A673 (cell line): ENCODE results near the gene HERPUD2. TPM values are rescaled to one million over a fixed set of nuclear protein-coding genes. Genes with fewer than 3 reads are reported as not detected.

Experiments used
- BruUV-seq: library from RNA; stranded (reverse); fragments of 400-500 nt; replicated peaks from 2 replicates; lab custom pipeline; 2021; lab: Mats Ljungman, UMichigan
- CTCF ChIA-PET: fragments of 300-600 bp; sonication (Branson Sonifier 250); formaldehyde crosslinking; loops from one replicate; lab custom pipeline; 2022; ENCODE audit warnings: antibody characterized with exemption; lab: Charles Lee
- POLR2A ChIA-PET: fragments of 300-600 bp; sonication (Branson Sonifier 250); formaldehyde crosslinking; loops from one replicate; lab custom pipeline; 2022; ENCODE audit warnings: antibody characterized with exemption; ENCODE audit not compliant: low non-redundant PET; lab: Charles Lee
- DNase-seq: peaks from one replicate; pipeline ENCODE4 v3.0.0-alpha.2; 2015; ENCODE audit warnings: low spot score
- H3K27ac ChIP-seq: fragments of 200-600 bp; sonication (generic); 2 replicates; pipeline ENCODE4 v1.5.1; 2016; ENCODE audit warnings: mixed run types, low read depth, mild to moderate bottlenecking, mixed read lengths, antibody characterized with exemption, low read length; ENCODE audit not compliant: poor library complexity, severe bottlenecking
- H3K27me3 ChIP-seq: fragments of 200-600 bp; sonication (generic); replicated peaks from 2 replicates; pipeline ENCODE4 v1.6.1; 2017; ENCODE audit warnings: mixed run types, low read depth, mild to moderate bottlenecking, mixed read lengths, antibody characterized with exemption, low read length; ENCODE audit not compliant: insufficient read depth, poor library complexity
- H3K36me3 ChIP-seq: fragments of 200-600 bp; sonication (generic); 2 replicates; pipeline ENCODE4 v1.6.1; 2016; ENCODE audit warnings: mixed run types, mild to moderate bottlenecking, mixed read lengths, antibody characterized with exemption, low read length; ENCODE audit not compliant: insufficient read depth, poor library complexity, severe bottlenecking
- H3K4me1 ChIP-seq: fragments of 200-600 bp; sonication (generic); 2 replicates; pipeline ENCODE4 v1.6.1; 2017; ENCODE audit warnings: mixed run types, mild to moderate bottlenecking, mixed read lengths, antibody characterized with exemption, low read length; ENCODE audit not compliant: insufficient read depth, poor library complexity, severe bottlenecking
- H3K4me3 ChIP-seq: fragments of 200-600 bp; sonication (generic); 2 replicates; pipeline ENCODE4 v1.5.1; 2016; ENCODE audit warnings: low read depth, mixed run types, mild to moderate bottlenecking, mixed read lengths, low read length; ENCODE audit not compliant: poor library complexity, severe bottlenecking
- H3K9me3 ChIP-seq: fragments of 200-600 bp; sonication (generic); 2 replicates; pipeline ENCODE4 v1.6.1; 2016; ENCODE audit warnings: mixed run types, low read depth, mild to moderate bottlenecking, mixed read lengths, antibody characterized with exemption, low read length; ENCODE audit not compliant: poor library complexity, severe bottlenecking
- CTCF ChIP-seq: fragments of 300-800, 200-600 bp; sonication (generic); conservative IDR thresholded peaks from 2 replicates; pipeline ENCODE4 v1.5.1; 2017; ENCODE audit warnings: low read depth, mild to moderate bottlenecking, antibody characterized with exemption, low read length, moderate library complexity, mixed read lengths
- EZH2 ChIP-seq: fragments of 200-600 bp; sonication (generic); IDR thresholded peaks from 2 replicates; pipeline ENCODE4 v1.6.1; 2017; ENCODE audit warnings: borderline replicate concordance, low read depth, mild to moderate bottlenecking, mixed read lengths, antibody characterized with exemption, low read length; ENCODE audit not compliant: poor library complexity, severe bottlenecking
- intact Hi-C: fragments of 100-400 bp; cut with micrococcal nuclease; formaldehyde crosslinking; loops from one replicate; pipeline ENCODE4 v1.10.0; 2022; ENCODE audit not compliant: unreplicated experiment
- total RNA-seq: library from RNA; stranded (reverse); gene quantifications from 2 replicates; pipeline ENCODE4 v1.2.3, GENCODE V29; 2021

Gene HERPUD2
- total RNA-seq, 1 experiment from 2014 or later: 23.3 TPM

- TF ChIP-seq EZH2 (no peak), CTCF (no peak)
- Histone ChIP-seq H3K4me1 (peaks cover 15% of the 10 kb centered on the region), H3K4me3 (no peak overlapping the region), H3K36me3 (peaks cover 22% of the 10 kb centered on the region), H3K27ac (no peak overlapping the region), H3K27me3 (no peaks in the 10 kb centered on the region), H3K9me3 (no peaks in the 10 kb centered on the region)
- POLR2A ChIA-PET: no interaction called here
- intact Hi-C loops: no loop called here
- CTCF ChIA-PET: interaction anchor here (1.0 kb wide), 1 partner anchor 276 kb away, joined by 4 read pairs; no protein-coding TSS in a partner anchor
- peak; percentile 60 for DNase-seq
- BruUV-seq: no TSS peak
These were observed 64.6 kb downstream of the HERPUD2 start for GRCh38 chr7:35630024-35630972.

- H3K4me1 ChIP-seq: peaks cover 7% of the 10 kb centered on the region
- no TSS peak for BruUV-seq
- peak; percentile 84 for DNase-seq
- intact Hi-C loops: loop anchor here (2.0 to 5.0 kb wide), 7 partner anchors 67 to 552 kb away; no protein-coding TSS in a partner anchor
- no peak overlapping the region for H3K27ac ChIP-seq
- POLR2A ChIA-PET: no interaction called here
- H3K9me3 ChIP-seq: no peaks in the 10 kb centered on the region
- H3K27me3 ChIP-seq: no peaks in the 10 kb centered on the region
- TF ChIP-seq EZH2 (no peak), CTCF (peak; percentile 94)
- H3K4me3 ChIP-seq: no peak overlapping the region
- H3K36me3 ChIP-seq: no peaks in the 10 kb centered on the region
- CTCF ChIA-PET: interaction anchor here (0.5 to 2.1 kb wide), 4 partner anchors 25 to 280 kb away, joined by 3 to 14 read pairs (median 6); no protein-coding TSS in a partner anchor
These were observed 70.4 kb downstream of the HERPUD2 start for GRCh38 chr7:35624299-35625186.

- H3K9me3 ChIP-seq: no peaks in the 10 kb centered on the region
- H3K4me3 ChIP-seq: no peak overlapping the region
- no peak for DNase-seq
- no peak overlapping the region for H3K27ac ChIP-seq
- H3K27me3 ChIP-seq: no peaks in the 10 kb centered on the region
- intact Hi-C loops: loop anchor here (5.0 kb wide), 4 partner anchors 66 to 551 kb away; no protein-coding TSS in a partner anchor
- TF ChIP-seq EZH2 (no peak), CTCF (no peak)
- peaks cover 7% of the 10 kb centered on the region for H3K4me1 ChIP-seq
- H3K36me3 ChIP-seq: no peaks in the 10 kb centered on the region
- POLR2A ChIA-PET: no interaction called here
- BruUV-seq: no TSS peak
- CTCF ChIA-PET: interaction anchor here (2.1 kb wide), 1 partner anchor 199 kb away, joined by 14 read pairs; no protein-coding TSS in a partner anchor
These were observed 71.6 kb downstream of the HERPUD2 start for GRCh38 chr7:35623381-35623780.
